Pancreas (tissue), 10 donors: ENCODE data around the gene SSNA1. TPM values are rescaled to one million over a fixed set of nuclear protein-coding genes. Genes with fewer than 3 reads are reported as not detected.

Experiments
- ATAC-seq, 4 donors: fragments of 200-7000 bp; cut with Tn5 transposase; one replicate each; pipeline versions ENCODE4 v1.8.0 to v1.9.1; 2020; ENCODE audit warnings: mild to moderate bottlenecking in 4 of 4, moderate library complexity in 4 of 4
- DNase-seq, 6 donors: peaks; one replicate each; pipeline ENCODE4 v3.0.0-alpha.2; 2020
- FAIRE-seq: peaks from 2 replicates; lab custom pipeline; 2012; peaks lifted over from hg19 to GRCh38; lab: Jason Lieb, UNC
- H3K27ac ChIP-seq, 4 donors: fragments of 200-600 bp; sonication (generic); 1 replicate in 3 of 4; 2 replicates in 1 of 4; pipeline versions ENCODE4 v1.5.0 to v1.8.0; 2020
- H3K27me3 ChIP-seq, 4 donors: fragments of 200-600 bp; one replicate each; pipeline ENCODE4 v1.8.0; 2021
- H3K36me3 ChIP-seq, 3 donors: fragments of 200-600 bp; sonication (generic) in 1 of 3; one replicate each; pipeline versions ENCODE4 v1.5.0 to v1.8.0; 2020 to 2021
- H3K4me1 ChIP-seq, 3 donors: fragments of 200-600 bp; one replicate each; pipeline ENCODE4 v1.8.0; 2021
- H3K4me3 ChIP-seq, 4 donors: fragments of 200-600 bp; sonication (generic) in 2 of 4; one replicate each; pipeline versions ENCODE4 v1.5.0 to v1.8.0; 2020 to 2021
- H3K9me3 ChIP-seq, 4 donors: fragments of 200-600 bp; one replicate each; pipeline ENCODE4 v1.8.0; 2021
- CTCF ChIP-seq, 4 donors: fragments of 200-600 bp; sonication (generic) in 3 of 4; IDR thresholded peaks; one replicate each; pipeline versions ENCODE4 v1.5.0 to v1.8.0; 2021; ENCODE audit warnings: antibody characterized with exemption in 4 of 4
- WGBS, 2 donors: extraction: QIAGEN DNeasy Blood & Tissue Kit; methylation state at CpG; one replicate each; pipeline ENCODE4 v1.1.7; 2013; 5-methylcytosine and 5-hydroxymethylcytosine counted together
- intact Hi-C, 3 donors: fragments of 100-400 bp; cut with DNase I; formaldehyde crosslinking; loops; one replicate each; pipeline versions ENCODE4 v1.11.1 to v1.14.2; 2022
- polyA plus RNA-seq, 2 donors: library from polyadenylated mRNA; stranded (reverse); fragments of 200-250 nt; gene quantifications; one replicate each; pipeline ENCODE4 v1.2.3, GENCODE V29; 2013
- total RNA-seq, 6 donors: library from RNA; stranded (reverse); fragmentation: NEBNext Ultra II Directional in 4 of 6; extraction: Animal tissue kit (Norgen Biotek cat#: 25700) in 4 of 6; gene quantifications; one replicate each; pipeline versions ENCODE4 v1.2.1 to v1.2.4, GENCODE V29; 2021 to 2023
- donor health status: healthy with polysubstance abuse.
- donor health status: DM: no; HTN: no; CAD: no; lungs with moderate emphysema.
- donor health status: DM: no; HTN: no; CAD: no.
- donor health status: control.
- donor health status: control.
- donor health status: Bipolar disorder and iron deficiency.
- donor health status: DM: yes; HTN: yes; CAD: no.
- donor health status: DM: no; HTN: no; CAD: no.
- donor health status: DM: no; HTN: no; CAD: no.
- donor health status: DM: yes; HTN: yes; CAD: no.

The SSNA1 gene
- total and polyA plus RNA-seq, 8 donors: 30.8 to 81.0 (median 41.1) TPM

GRCh38 chr9:137232510-137232909, 44.0 kb downstream of the SSNA1 start:
- Histone ChIP-seq H3K4me1 (peaks cover 6 to 12% (median 7%) of the 10 kb centered on the region in 3 donors), H3K9me3 (no peaks in the 10 kb centered on the region), H3K27me3 (no peaks in the 10 kb centered on the region), H3K4me3 (no peak overlapping the region), H3K36me3 (no peaks in the 10 kb centered on the region), H3K27ac (no peak overlapping the region)
- DNase-seq (no peak), ATAC-seq (no peak), FAIRE-seq (no peak)
- 63 to 87% methylated on average over 15 to 24 of the region's 24 CpGs for WGBS, 2 donors
- TF ChIP-seq CTCF (IDR thresholded peaks at IDR 0.05): no peak
- intact Hi-C loops: loop anchor here (5.0 to 10.0 kb wide), 2 partner anchors 115 to 118 kb away; partner anchors contain the start of gene DPP7 (in 1 of the 3)

GRCh38 chr9:137233143-137233980, 44.9 kb downstream of the SSNA1 start:
- ATAC-seq (no peak), DNase-seq (no peak), FAIRE-seq (no peak)
- H3K27ac ChIP-seq: no peak overlapping the region
- H3K4me1 ChIP-seq: peaks cover 5 to 10% (median 8%) of the 10 kb centered on the region in 3 donors
- H3K4me3 ChIP-seq: no peak overlapping the region
- no peaks in the 10 kb centered on the region for H3K27me3 ChIP-seq
- TF ChIP-seq CTCF (IDR thresholded peaks at IDR 0.05): no peak
- 61 to 68% methylated on average over 38 to 40 of the region's 40 CpGs for WGBS, 2 donors
- no peaks in the 10 kb centered on the region for H3K36me3 ChIP-seq
- intact Hi-C loops: loop anchor here (5.0 to 10.0 kb wide), 2 partner anchors 116 to 119 kb away; partner anchors contain the start of gene DPP7 (in 1 of the 3)
- H3K9me3 ChIP-seq: no peaks in the 10 kb centered on the region

- intact Hi-C loops: loop anchor here (5.0 to 10.0 kb wide), 2 partner anchors 117 to 119 kb away; partner anchors contain the start of gene DPP7 (in 1 of the 3)
- WGBS, 2 donors: 21 to 31% methylated on average over 39 to 40 of the region's 40 CpGs
- no peaks in the 10 kb centered on the region for H3K9me3 ChIP-seq
- no peak for TF ChIP-seq CTCF (IDR thresholded peaks at IDR 0.05)
- H3K27me3 ChIP-seq: no peaks in the 10 kb centered on the region
- ATAC-seq: no peak
- no peak overlapping the region for H3K4me3 ChIP-seq
- no peaks in the 10 kb centered on the region for H3K36me3 ChIP-seq
- FAIRE-seq: no peak
- DNase-seq: no peak
- no peak overlapping the region for H3K27ac ChIP-seq
- peaks cover 5 to 12% (median 10%) of the 10 kb centered on the region in 3 donors for H3K4me1 ChIP-seq
Measured at GRCh38 chr9:137234055-137234697, 45.7 kb downstream of the SSNA1 start.

GRCh38 chr9:137234758-137235423, 46.4 kb downstream of the SSNA1 start:
- intact Hi-C loops: loop anchor here (5.0 to 10.0 kb wide), 3 partner anchors 43 to 120 kb away; partner anchors contain the start of gene DPP7 (in 1 of the 3)
- H3K27me3 ChIP-seq: no peaks in the 10 kb centered on the region
- no peak overlapping the region for H3K4me3 ChIP-seq
- TF ChIP-seq CTCF (IDR thresholded peaks at IDR 0.05): no peak
- no peak for ATAC-seq
- DNase-seq: no peak
- H3K36me3 ChIP-seq: no peaks in the 10 kb centered on the region
- no peak for FAIRE-seq
- no peak overlapping the region for H3K27ac ChIP-seq
- peaks cover 5 to 19% (median 10%) of the 10 kb centered on the region in 3 donors for H3K4me1 ChIP-seq
- WGBS, 2 donors: 67 to 82% methylated on average over 17 to 18 of the region's 18 CpGs
- H3K9me3 ChIP-seq: no peaks in the 10 kb centered on the region
